ENCODE data around the gene DDX20. TPM values are rescaled to one million over a fixed set of nuclear protein-coding genes. Genes with fewer than 3 reads are reported as not detected.

The DDX20 gene
- polyA plus RNA-seq, 1 of the 3 experiments (the other 2 are of a cell fraction): 3.8 TPM

DNA sequence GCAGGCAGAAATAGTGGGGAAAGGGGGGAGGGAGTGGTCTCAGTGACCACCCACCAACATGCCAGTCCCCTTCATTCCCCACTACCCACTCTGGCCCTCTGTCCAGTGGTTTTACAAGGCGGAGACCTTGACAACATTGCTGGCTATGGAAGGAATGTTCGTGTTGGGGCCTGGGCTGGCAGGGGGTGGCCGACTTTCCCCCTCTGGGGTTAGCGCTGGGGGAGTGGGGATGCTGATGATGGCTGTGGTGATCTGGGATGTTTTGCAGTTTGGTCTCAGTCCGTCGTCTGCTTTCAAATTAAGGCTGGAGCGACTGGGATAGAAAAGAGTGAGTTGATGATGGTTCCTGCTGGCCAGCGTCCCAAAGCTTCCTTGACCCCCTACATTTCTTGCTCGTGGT lies 20.3 kb downstream of the DDX20 start:
- TF ChIP-seq EZH2phosphoT487 (IDR thresholded peaks at IDR 0.05; ENCODE audit: borderline replicate concordance, low read depth) (no peak), POLR2AphosphoS5 (IDR thresholded peaks at IDR 0.05; ENCODE audit: low read depth, low read length) (no peak), SIN3A (IDR thresholded peaks at IDR 0.05; ENCODE audit: borderline replicate concordance, low read depth, low read length) (no peak), RAD21 (IDR thresholded peaks at IDR 0.05; ENCODE audit: low read length) (no peak)
- TF ChIP-seq, protein P1, sequence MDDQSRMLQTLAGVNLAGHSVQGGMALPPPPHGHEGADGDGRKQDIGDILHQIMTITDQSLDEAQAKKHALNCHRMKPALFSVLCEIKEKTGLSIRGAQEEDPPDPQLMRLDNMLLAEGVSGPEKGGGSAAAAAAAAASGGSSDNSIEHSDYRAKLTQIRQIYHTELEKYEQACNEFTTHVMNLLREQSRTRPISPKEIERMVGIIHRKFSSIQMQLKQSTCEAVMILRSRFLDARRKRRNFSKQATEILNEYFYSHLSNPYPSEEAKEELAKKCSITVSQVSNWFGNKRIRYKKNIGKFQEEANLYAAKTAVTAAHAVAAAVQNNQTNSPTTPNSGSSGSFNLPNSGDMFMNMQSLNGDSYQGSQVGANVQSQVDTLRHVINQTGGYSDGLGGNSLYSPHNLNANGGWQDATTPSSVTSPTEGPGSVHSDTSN (IDR thresholded peaks at IDR 0.05): no peak
- Histone ChIP-seq H3K4me2 (no peak overlapping the region), H3K9me2 (no peaks in the 10 kb centered on the region), H3K4me1 (ENCODE audit: control insufficient read depth in 1 of 2, insufficient read depth in 2 of 2, low read depth in 1 of 2, low read length in 1 of 2) (no peaks in the 10 kb centered on the region), H3K79me2 (ENCODE audit: insufficient read depth) (peaks cover 3% of the 10 kb centered on the region; the same call in 1 of the 2 replicates), H3K27ac (ENCODE audit: low read depth in 2 of 2, low read length in 1 of 2) (no peak overlapping the region), H3K9me3 (no peaks in the 10 kb centered on the region), H3K9ac (no peak overlapping the region), H4K20me1 (ENCODE audit: insufficient read depth) (no peaks in the 10 kb centered on the region), H3K4me3 (ENCODE audit: low read depth in 2 of 2, low read length in 1 of 2) (no peak overlapping the region), H3K27me3 (ENCODE audit: insufficient read depth) (no peaks in the 10 kb centered on the region), H3K36me3 (replicated peaks in 1 of 2; ENCODE audit: control insufficient read depth in 1 of 2, insufficient read depth in 2 of 2, low read length in 1 of 2) (peaks cover 0 to 2% of the 10 kb centered on the region in 2 experiments), H3F3A (replicated peaks; ENCODE audit: insufficient read depth) (no peaks in the 10 kb centered on the region), H2AFZ (ENCODE audit: low read depth) (no peak overlapping the region)
- no peak for DNase-seq
- WGBS (ENCODE audit: low lambda C conversion rate): 70% methylated on average over 9 of the region's 9 CpGs
- ChIA-PET CTCF (no interaction called here), POLR2A (no interaction called here)

DNA sequence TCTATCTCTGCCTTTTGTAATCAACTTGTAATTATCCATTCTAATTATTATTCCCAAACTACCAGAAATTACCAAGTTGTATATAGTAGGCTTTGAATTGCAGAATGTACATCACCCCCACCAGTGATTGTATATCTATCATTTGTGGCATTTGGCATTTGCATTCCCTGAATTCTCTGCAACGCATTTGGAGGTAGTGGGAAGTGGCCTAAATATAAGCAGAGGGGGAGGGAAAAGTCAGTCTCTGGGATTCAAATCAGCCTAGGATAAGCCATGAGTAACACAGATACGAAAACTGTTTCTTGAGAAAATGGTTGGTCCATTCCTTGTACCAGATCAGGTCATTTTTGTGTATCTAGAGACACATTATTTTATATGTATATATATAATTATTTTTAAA lies 20.7 kb downstream of the DDX20 start:
- Histone ChIP-seq H3K36me3 (replicated peaks in 1 of 2; ENCODE audit: control insufficient read depth in 1 of 2, insufficient read depth in 2 of 2, low read length in 1 of 2) (peaks cover 0 to 2% of the 10 kb centered on the region in 2 experiments), H3K9me2 (no peaks in the 10 kb centered on the region), H3K79me2 (ENCODE audit: insufficient read depth) (peaks cover 3% of the 10 kb centered on the region; the same call in 1 of the 2 replicates), H3K9ac (no peak overlapping the region), H3K27ac (ENCODE audit: low read depth in 2 of 2, low read length in 1 of 2) (no peak overlapping the region), H3K4me1 (ENCODE audit: control insufficient read depth in 1 of 2, insufficient read depth in 2 of 2, low read depth in 1 of 2, low read length in 1 of 2) (no peaks in the 10 kb centered on the region), H3K27me3 (ENCODE audit: insufficient read depth) (no peaks in the 10 kb centered on the region), H3K9me3 (no peaks in the 10 kb centered on the region), H3F3A (replicated peaks; ENCODE audit: insufficient read depth) (no peaks in the 10 kb centered on the region), H3K4me3 (ENCODE audit: low read depth in 2 of 2, low read length in 1 of 2) (no peak overlapping the region), H3K4me2 (no peak overlapping the region), H4K20me1 (ENCODE audit: insufficient read depth) (no peaks in the 10 kb centered on the region), H2AFZ (ENCODE audit: low read depth) (no peak overlapping the region)
- no peak for DNase-seq
- WGBS (ENCODE audit: low lambda C conversion rate): 66% methylated on average over 2 of the region's 2 CpGs
- ChIA-PET CTCF (no interaction called here), POLR2A (no interaction called here)
- TF ChIP-seq FOSL2 (IDR thresholded peaks at IDR 0.05; ENCODE audit: borderline replicate concordance, low read depth) (no peak), TEAD4 (IDR thresholded peaks at IDR 0.05; ENCODE audit: borderline replicate concordance, insufficient read depth) (no peak), RFX5 (IDR thresholded peaks at IDR 0.05; ENCODE audit: low read length) (no peak), RAD21 (IDR thresholded peaks at IDR 0.05; ENCODE audit: low read length) (no peak), TCF12 (IDR thresholded peaks at IDR 0.05) (no peak), NFIC (IDR thresholded peaks at IDR 0.05; ENCODE audit: borderline replicate concordance) (no peak), FOXM1 (IDR thresholded peaks at IDR 0.05; ENCODE audit: low read depth) (no peak)
- TF ChIP-seq, protein P2, sequence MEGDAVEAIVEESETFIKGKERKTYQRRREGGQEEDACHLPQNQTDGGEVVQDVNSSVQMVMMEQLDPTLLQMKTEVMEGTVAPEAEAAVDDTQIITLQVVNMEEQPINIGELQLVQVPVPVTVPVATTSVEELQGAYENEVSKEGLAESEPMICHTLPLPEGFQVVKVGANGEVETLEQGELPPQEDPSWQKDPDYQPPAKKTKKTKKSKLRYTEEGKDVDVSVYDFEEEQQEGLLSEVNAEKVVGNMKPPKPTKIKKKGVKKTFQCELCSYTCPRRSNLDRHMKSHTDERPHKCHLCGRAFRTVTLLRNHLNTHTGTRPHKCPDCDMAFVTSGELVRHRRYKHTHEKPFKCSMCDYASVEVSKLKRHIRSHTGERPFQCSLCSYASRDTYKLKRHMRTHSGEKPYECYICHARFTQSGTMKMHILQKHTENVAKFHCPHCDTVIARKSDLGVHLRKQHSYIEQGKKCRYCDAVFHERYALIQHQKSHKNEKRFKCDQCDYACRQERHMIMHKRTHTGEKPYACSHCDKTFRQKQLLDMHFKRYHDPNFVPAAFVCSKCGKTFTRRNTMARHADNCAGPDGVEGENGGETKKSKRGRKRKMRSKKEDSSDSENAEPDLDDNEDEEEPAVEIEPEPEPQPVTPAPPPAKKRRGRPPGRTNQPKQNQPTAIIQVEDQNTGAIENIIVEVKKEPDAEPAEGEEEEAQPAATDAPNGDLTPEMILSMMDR (IDR thresholded peaks at IDR 0.05): no peak
- TF ChIP-seq, protein P3, sequence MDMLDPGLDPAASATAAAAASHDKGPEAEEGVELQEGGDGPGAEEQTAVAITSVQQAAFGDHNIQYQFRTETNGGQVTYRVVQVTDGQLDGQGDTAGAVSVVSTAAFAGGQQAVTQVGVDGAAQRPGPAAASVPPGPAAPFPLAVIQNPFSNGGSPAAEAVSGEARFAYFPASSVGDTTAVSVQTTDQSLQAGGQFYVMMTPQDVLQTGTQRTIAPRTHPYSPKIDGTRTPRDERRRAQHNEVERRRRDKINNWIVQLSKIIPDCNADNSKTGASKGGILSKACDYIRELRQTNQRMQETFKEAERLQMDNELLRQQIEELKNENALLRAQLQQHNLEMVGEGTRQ (IDR thresholded peaks at IDR 0.05; ENCODE audit: borderline replicate concordance, low read depth, low read length): no peak
- TF ChIP-seq, protein P4, sequence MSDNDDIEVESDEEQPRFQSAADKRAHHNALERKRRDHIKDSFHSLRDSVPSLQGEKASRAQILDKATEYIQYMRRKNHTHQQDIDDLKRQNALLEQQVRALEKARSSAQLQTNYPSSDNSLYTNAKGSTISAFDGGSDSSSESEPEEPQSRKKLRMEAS (IDR thresholded peaks at IDR 0.05; ENCODE audit: low read depth): no peak
- TF ChIP-seq, protein P5, sequence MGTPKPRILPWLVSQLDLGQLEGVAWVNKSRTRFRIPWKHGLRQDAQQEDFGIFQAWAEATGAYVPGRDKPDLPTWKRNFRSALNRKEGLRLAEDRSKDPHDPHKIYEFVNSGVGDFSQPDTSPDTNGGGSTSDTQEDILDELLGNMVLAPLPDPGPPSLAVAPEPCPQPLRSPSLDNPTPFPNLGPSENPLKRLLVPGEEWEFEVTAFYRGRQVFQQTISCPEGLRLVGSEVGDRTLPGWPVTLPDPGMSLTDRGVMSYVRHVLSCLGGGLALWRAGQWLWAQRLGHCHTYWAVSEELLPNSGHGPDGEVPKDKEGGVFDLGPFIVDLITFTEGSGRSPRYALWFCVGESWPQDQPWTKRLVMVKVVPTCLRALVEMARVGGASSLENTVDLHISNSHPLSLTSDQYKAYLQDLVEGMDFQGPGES (IDR thresholded peaks at IDR 0.05; ENCODE audit: low read depth, low read length): no peak

All from SK-N-SH (cell line).